Heart right ventricle (tissue), 16 donors: Measurements from ENCODE around the gene SLC25A36. TPM values are rescaled to one million over a fixed set of nuclear protein-coding genes. Genes with fewer than 3 reads are reported as not detected.
A peak's percentile ranks its signal among the peaks of the same experiment; 100 is the strongest.
"Not testable (repeated sequence)": the region's sequence is repeated elsewhere in the genome, so short reads cannot be mapped to it uniquely, and the experiment has no call there.

Source experiments
- ATAC-seq, 8 donors: fragments of 200-7000 bp; cut with Tn5 transposase; one replicate each; pipeline ENCODE4 v1.9.1; 2020; ENCODE audit warnings: mild to moderate bottlenecking in 8 of 8, moderate library complexity in 8 of 8, moderate number of reproducible peaks in 1 of 8
- DNase-seq, 2 donors: peaks; one replicate each; pipeline ENCODE4 v3.0.0-alpha.2; 2020
- H3K27ac ChIP-seq, 10 donors: fragments of 200-600 bp; sonication (generic) in 2 of 10; one replicate each; pipeline versions ENCODE4 v1.5.0 to v1.8.0; 2020 to 2022; ENCODE audit warnings: mild to moderate bottlenecking in 3 of 10
- H3K27me3 ChIP-seq, 7 donors: fragments of 200-600 bp; one replicate each; pipeline ENCODE4 v1.8.0; 2021 to 2022; ENCODE audit warnings: mild to moderate bottlenecking in 2 of 7
- H3K36me3 ChIP-seq, 9 donors: fragments of 200-600 bp; sonication (generic) in 1 of 9; one replicate each; pipeline versions ENCODE4 v1.5.0 to v1.8.0; 2020 to 2022; ENCODE audit warnings: mild to moderate bottlenecking in 2 of 9
- H3K4me1 ChIP-seq, 9 donors: fragments of 200-600 bp; sonication (generic) in 1 of 9; one replicate each; pipeline versions ENCODE4 v1.5.0 to v1.8.0; 2020 to 2022; ENCODE audit warnings: mild to moderate bottlenecking in 4 of 9
- H3K4me3 ChIP-seq, 10 donors: fragments of 200-600 bp; sonication (generic) in 2 of 10; one replicate each; pipeline versions ENCODE4 v1.5.0 to v1.8.0; 2020 to 2022; ENCODE audit warnings: mild to moderate bottlenecking in 7 of 10, moderate library complexity in 2 of 10
- H3K9me3 ChIP-seq, 11 donors: fragments of 200-600 bp in 10 of 11; sonication (generic) in 2 of 11; one replicate each; pipeline versions ENCODE4 v1.5.0 to v1.8.0; 2013 to 2022; ENCODE audit warnings: mild to moderate bottlenecking in 2 of 11, control low read depth in 1 of 11, moderate library complexity in 1 of 11
- WGBS, 2 donors: extraction: QIAGEN DNeasy Blood & Tissue Kit; methylation state at CpG; one replicate each; pipeline ENCODE4 v1.1.7; 2013; ENCODE audit warnings: inconsistent platforms in 1 of 2; 5-methylcytosine and 5-hydroxymethylcytosine counted together
- intact Hi-C, 10 donors: fragments of 100-400 bp; cut with DNase I; formaldehyde crosslinking; loops; one replicate each; pipeline versions ENCODE4 v1.11.1 to v1.14.2; 2022
- polyA plus RNA-seq, 2 donors: library from polyadenylated mRNA; stranded (reverse); fragments of 200-250 nt; gene quantifications; one replicate each; pipeline ENCODE4 v1.2.3, GENCODE V29; 2013
- total RNA-seq, 10 donors: library from RNA; stranded (reverse); fragmentation: NEBNext Ultra II Directional in 3 of 10; extraction: Animal tissue kit (Norgen Biotek cat#: 25700) in 3 of 10; gene quantifications; one replicate each; pipeline versions ENCODE4 v1.2.1 to v1.2.4, GENCODE V29; 2021 to 2023
- TF ChIP-seq, protein P1 (sequence below), 9 donors: fragments of 200-600 bp; sonication (generic) in 2 of 9; IDR thresholded peaks; one replicate each; pipeline versions ENCODE4 v1.5.0 to v1.8.0; 2021 to 2022; ENCODE audit warnings: antibody characterized with exemption in 9 of 9, mild to moderate bottlenecking in 5 of 9, moderate library complexity in 1 of 9
- donor health status: Arrhythmogenic right ventricular cardiomyopathy.
- donor health status: ischemic (EF 13 %, LVEDD 7.1; RV severe dilation, severe dysfunction).
- donor health status: healthy with polysubstance abuse.
- donor health status: DM: no; HTN: yes; CAD: no.
- donor health status: DM: no; HTN: no; CAD: no.
- donor health status: ischemic (EF 25% LVEDD 6.9; RV normal size, moderate dysfunction).
- donor health status: ischemic (EF 25% LVEDD 5.7; RV mildly dilated, moderate dysfunction).
- donor health status: healthy.
- donor health status: DM: yes; HTN: yes; CAD: no.
- donor health status: Ischemic cardiomyopathy.
- donor health status: ischemic (EF 35%, LVEDD 5.7; RV mildly dilated, moderate dysfunction).
- donor health status: nonischemic (EF 11% LVEDD 7.7; RV severe dilation, severe dysfunction).
- donor health status: DM: yes; HTN: yes; CAD: no.
- donor health status: PGD.
- donor health status: ischemic (EF 29% LVEDD 5.4; RV normal size, mild dysfunction).
- donor health status: nonischemic (EF 23%, LVEDD 6.1; RV moderate dilation, normal function).

Gene SLC25A36
- total and polyA plus RNA-seq, 12 donors = 20.4 to 99.1 (median 59.2) TPM

DNA sequence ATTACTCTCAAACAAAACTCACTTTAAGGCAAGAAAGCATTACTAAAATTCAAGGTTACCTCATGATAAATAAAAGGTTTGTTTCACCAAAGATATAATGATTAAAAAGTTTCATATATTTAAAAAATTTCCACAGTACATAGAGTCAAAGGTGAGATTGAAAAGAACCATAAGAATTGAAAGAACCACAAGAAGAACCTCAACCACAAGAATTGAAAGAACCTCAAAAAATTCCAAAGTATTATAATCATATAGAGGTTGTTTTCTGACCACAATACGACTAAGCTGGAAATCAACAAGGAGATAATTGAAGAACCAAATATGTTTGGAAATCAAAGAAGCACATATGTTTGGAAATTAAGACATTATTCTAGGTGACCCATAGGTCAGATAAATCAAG lies 52.7 kb downstream of the SLC25A36 start:
- no peaks in the 10 kb centered on the region for H3K27me3 ChIP-seq
- H3K4me3 ChIP-seq = no peak overlapping the region
- no peak overlapping the region for H3K27ac ChIP-seq
- H3K9me3 ChIP-seq = peaks cover 0 to 20% (median 0%) of the 10 kb centered on the region in 11 donors
- intact Hi-C loops = no loop called here
- no peak for DNase-seq
- ATAC-seq = no peak
- TF ChIP-seq, protein P1, sequence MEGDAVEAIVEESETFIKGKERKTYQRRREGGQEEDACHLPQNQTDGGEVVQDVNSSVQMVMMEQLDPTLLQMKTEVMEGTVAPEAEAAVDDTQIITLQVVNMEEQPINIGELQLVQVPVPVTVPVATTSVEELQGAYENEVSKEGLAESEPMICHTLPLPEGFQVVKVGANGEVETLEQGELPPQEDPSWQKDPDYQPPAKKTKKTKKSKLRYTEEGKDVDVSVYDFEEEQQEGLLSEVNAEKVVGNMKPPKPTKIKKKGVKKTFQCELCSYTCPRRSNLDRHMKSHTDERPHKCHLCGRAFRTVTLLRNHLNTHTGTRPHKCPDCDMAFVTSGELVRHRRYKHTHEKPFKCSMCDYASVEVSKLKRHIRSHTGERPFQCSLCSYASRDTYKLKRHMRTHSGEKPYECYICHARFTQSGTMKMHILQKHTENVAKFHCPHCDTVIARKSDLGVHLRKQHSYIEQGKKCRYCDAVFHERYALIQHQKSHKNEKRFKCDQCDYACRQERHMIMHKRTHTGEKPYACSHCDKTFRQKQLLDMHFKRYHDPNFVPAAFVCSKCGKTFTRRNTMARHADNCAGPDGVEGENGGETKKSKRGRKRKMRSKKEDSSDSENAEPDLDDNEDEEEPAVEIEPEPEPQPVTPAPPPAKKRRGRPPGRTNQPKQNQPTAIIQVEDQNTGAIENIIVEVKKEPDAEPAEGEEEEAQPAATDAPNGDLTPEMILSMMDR (IDR thresholded peaks at IDR 0.05) = no peak
- no peaks in the 10 kb centered on the region for H3K36me3 ChIP-seq
- WGBS, 2 donors = 83 to 92% methylated on average over 1 of the region's 1 CpG
- H3K4me1 ChIP-seq = no peaks in the 10 kb centered on the region

GRCh38 chr3:140994861-140995260 lies 53.2 kb downstream of the SLC25A36 start:
- H3K27me3 ChIP-seq, ATAC-seq, H3K36me3 ChIP-seq, H3K27ac ChIP-seq, H3K4me1 ChIP-seq, H3K4me3 ChIP-seq, intact Hi-C loops, DNase-seq: not testable (repeated sequence)
- peaks cover 0 to 15% (median 0%) of the 10 kb centered on the region in 11 donors for H3K9me3 ChIP-seq
- WGBS, 2 donors = 81 to 93% methylated on average over 2 of the region's 2 CpGs

DNA sequence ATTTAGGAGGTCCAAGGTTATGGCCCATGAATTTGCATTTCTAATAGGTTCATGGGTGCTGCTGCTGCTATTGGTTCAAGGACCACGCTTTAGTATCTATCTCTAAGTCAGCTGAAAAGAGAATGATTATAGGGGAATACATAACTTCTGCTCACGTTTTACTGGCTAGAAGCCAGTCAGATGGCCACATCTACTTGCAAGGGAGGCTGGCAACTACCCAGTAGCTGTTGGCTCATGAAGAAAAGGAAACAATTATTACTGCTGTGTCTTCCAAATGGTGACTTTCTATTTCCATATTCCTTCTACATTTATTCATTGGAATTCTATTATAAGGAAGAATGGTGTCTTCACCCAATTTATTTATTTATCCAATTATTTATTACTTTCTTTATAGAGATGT lies 54.2 kb downstream of the SLC25A36 start:
- 49 to 51% methylated on average over 2 of the region's 2 CpGs for WGBS, 2 donors
- no peaks in the 10 kb centered on the region for H3K27me3 ChIP-seq
- no peak for ATAC-seq

DNA sequence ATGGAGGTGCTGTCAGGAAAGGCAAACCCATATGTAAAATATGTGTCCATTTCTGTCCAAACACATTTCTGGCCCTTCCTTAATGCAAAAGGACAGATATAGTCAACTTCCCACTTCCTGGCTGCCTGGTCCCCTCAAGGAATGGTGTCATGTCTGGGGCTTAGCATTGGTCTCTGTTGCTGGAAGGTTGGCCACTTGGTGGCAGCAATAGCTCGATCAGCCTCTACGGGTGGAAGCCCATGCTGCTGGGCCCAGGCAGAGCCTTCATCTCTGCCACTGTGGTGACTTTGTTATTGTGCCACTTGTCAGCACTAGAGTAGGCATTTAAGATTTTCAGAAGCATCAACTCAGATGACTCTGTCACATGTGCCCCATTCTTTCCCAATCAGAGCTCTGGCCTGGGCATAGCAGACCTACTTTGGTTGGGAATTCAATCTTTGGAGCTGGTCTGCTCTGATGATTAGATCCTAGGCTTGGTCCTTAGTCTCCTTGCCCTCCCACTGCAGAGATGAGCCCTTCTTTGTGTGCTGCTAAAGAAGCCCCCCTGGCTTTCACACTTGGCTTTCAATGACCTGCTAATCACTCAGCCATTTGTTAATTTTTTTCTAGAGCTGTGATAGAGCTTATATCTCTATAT lies 58.5 kb downstream of the SLC25A36 start:
- Histone ChIP-seq H3K4me3 (no peak overlapping the region), H3K36me3 (no peaks in the 10 kb centered on the region), H3K4me1 (no peaks in the 10 kb centered on the region), H3K27ac (no peak overlapping the region), H3K27me3 (no peaks in the 10 kb centered on the region), H3K9me3 (no peaks in the 10 kb centered on the region)
- 5 to 6% methylated on average over 2 of the region's 2 CpGs for WGBS, 2 donors
- peak; percentile 62 to 63 for DNase-seq
- peak; percentile 91 to 97 (median 94) for ATAC-seq
- intact Hi-C loops = loop anchor here in 9 of 10 donors (1.0 to 5.0 kb wide), 4 partner anchors 107 to 193 kb away; no protein-coding TSS in a partner anchor
- TF ChIP-seq, protein P1 (IDR thresholded peaks at IDR 0.05) = peak; percentile 47 to 85 (median 77)

More for the DNA sequence above, 54.2 kb downstream of the SLC25A36 start:
- no peak overlapping the region for H3K27ac ChIP-seq
- H3K36me3 ChIP-seq = no peaks in the 10 kb centered on the region
- no peak for DNase-seq
- intact Hi-C loops = no loop called here
- no peak overlapping the region for H3K4me3 ChIP-seq
- TF ChIP-seq, protein P1 (IDR thresholded peaks at IDR 0.05) = no peak
- peaks cover 0 to 15% (median 0%) of the 10 kb centered on the region in 11 donors for H3K9me3 ChIP-seq
- H3K4me1 ChIP-seq = no peaks in the 10 kb centered on the region

DNA sequence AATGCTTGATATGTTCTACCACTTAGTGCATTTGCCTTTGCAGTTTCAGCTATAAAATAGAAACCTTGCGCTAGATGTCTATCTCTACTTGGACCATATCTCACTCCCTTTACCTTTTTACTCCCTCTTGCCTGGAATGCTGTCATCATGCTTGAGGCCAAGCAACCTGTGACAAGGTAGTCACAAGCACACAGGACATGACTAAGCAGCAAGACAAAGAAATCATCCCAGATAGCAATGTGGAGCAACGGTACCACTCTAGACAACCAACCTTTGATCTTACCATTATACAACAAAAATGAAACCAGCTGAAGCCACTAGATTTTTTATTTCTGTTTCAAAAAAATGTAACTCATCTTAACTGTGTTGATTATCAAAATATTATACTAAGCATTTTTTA lies 59.0 kb downstream of the SLC25A36 start:
- no peaks in the 10 kb centered on the region for H3K36me3 ChIP-seq
- H3K9me3 ChIP-seq = no peaks in the 10 kb centered on the region
- no peak for DNase-seq
- WGBS, 2 donors = 83 to 88% methylated on average over 2 of the region's 2 CpGs
- no peak overlapping the region for H3K4me3 ChIP-seq
- H3K27ac ChIP-seq = no peak overlapping the region
- intact Hi-C loops = loop anchor here in 9 of 10 donors (1.0 to 5.0 kb wide), 4 partner anchors 107 to 192 kb away; no protein-coding TSS in a partner anchor
- ATAC-seq = no peak
- H3K27me3 ChIP-seq = no peaks in the 10 kb centered on the region
- TF ChIP-seq, protein P1 (IDR thresholded peaks at IDR 0.05) = no peak
- no peaks in the 10 kb centered on the region for H3K4me1 ChIP-seq
